K562 (cell line): ENCODE measurements around the gene TLX2. TPM values are rescaled to one million over a fixed set of nuclear protein-coding genes. Genes with fewer than 3 reads are reported as not detected.

Source experiments
- ADNP ChIP-seq: fragments of 200-800 bp; sonication (Bioruptor generic); IDR thresholded peaks from 2 replicates; pipeline ENCODE4 v1.6.1; 2016; ENCODE audit warnings: missing genetic modification characterization, missing compliant biosample characterization
- ATF4 ChIP-seq: fragments of 450-650 bp; formaldehyde crosslinking; IDR thresholded peaks from 2 replicates; pipeline ENCODE4 v1.4.0; 2022; ENCODE audit warnings: mild to moderate bottlenecking, moderate library complexity
- BRD4 ChIP-seq: fragments of 200-600 bp; sonication (generic); IDR thresholded peaks from 2 replicates; pipeline ENCODE4 v1.6.1; 2017; ENCODE audit warnings: inconsistent platforms
- C11orf30 ChIP-seq: fragments of 450-650 bp; IDR thresholded peaks from 2 replicates; pipeline ENCODE4 v1.6.1; 2016; ENCODE audit warnings: low read depth, mild to moderate bottlenecking
- CTCF ChIP-seq, 3 experiments: IDR thresholded peaks in 2 of 3; conservative IDR thresholded peaks in 1 of 3; 2 replicates each; pipeline ENCODE4 v1.5.1; 2011 to 2012; ENCODE audit warnings: low read length in 3 of 3, mild to moderate bottlenecking in 3 of 3, control low read depth in 2 of 3, improper control_type of control experiment in 1 of 3, inconsistent platforms in 1 of 3, low read depth in 1 of 3, mixed read lengths in 1 of 3, moderate library complexity in 1 of 3; ENCODE audit not compliant: insufficient read depth in 2 of 3
- EWSR1 ChIP-seq: fragments of 450-650 bp; IDR thresholded peaks from 2 replicates; pipeline ENCODE4 v1.6.1; 2018; ENCODE audit warnings: borderline replicate concordance, mild to moderate bottlenecking, low read depth, moderate library complexity; ENCODE audit not compliant: partially characterized antibody
- HEY1 ChIP-seq: fragments of 250-450 bp; sonication (Bioruptor Pico); IDR thresholded peaks from 2 replicates; pipeline ENCODE4 v1.5.0; 2020; ENCODE audit warnings: mild to moderate bottlenecking, moderate library complexity, borderline replicate concordance
- KAT7 ChIP-seq: sonication (generic); formaldehyde crosslinking; IDR thresholded peaks from 2 replicates; pipeline ENCODE4 v1.8.0; 2022; ENCODE audit warnings: missing genetic modification reagents, mild to moderate bottlenecking, borderline replicate concordance
- MECOM ChIP-seq: fragments of 250-450 bp; sonication (Bioruptor Pico); IDR thresholded peaks from 2 replicates; pipeline ENCODE4 v1.8.0; 2022; ENCODE audit warnings: inconsistent platforms
- NR3C1 ChIP-seq: sonication (generic); formaldehyde crosslinking; IDR thresholded peaks from 2 replicates; pipeline ENCODE4 v1.8.1; 2022; ENCODE audit warnings: missing genetic modification reagents
- POU5F1 ChIP-seq: fragments of 150-350 bp; IDR thresholded peaks from 2 replicates; pipeline ENCODE4 v1.6.1; 2014; ENCODE audit warnings: borderline replicate concordance, low read length, low read depth, mild to moderate bottlenecking; ENCODE audit not compliant: partially characterized antibody
- RAD21 ChIP-seq, 2 experiments: fragments of 250-450 bp in 1 of 2; fragments of 450-650 bp in 1 of 2; sonication (Bioruptor Pico) in 1 of 2; formaldehyde crosslinking in 1 of 2; IDR thresholded peaks in 1 of 2; conservative IDR thresholded peaks in 1 of 2; 2 replicates each; pipeline versions ENCODE4 v1.4.0 to v1.8.0; 2020 to 2022; ENCODE audit warnings: mild to moderate bottlenecking in 2 of 2, moderate library complexity in 1 of 2
- SIRT6 ChIP-seq: IDR thresholded peaks from one replicate; pipeline ENCODE4 v1.6.1; 2012; ENCODE audit warnings: low read depth, mild to moderate bottlenecking, control low read depth, inconsistent platforms, low read length, moderate library complexity
- ZBTB34 ChIP-seq: fragments of 250-450 bp; sonication (Bioruptor Pico); IDR thresholded peaks from 2 replicates; pipeline ENCODE4 v1.8.0; 2021; ENCODE audit warnings: mild to moderate bottlenecking, moderate library complexity
- ZNF316 ChIP-seq: fragments of 450-650 bp; IDR thresholded peaks from 2 replicates; pipeline ENCODE4 v1.6.1; 2016
- polyA plus RNA-seq, 8 experiments: library from polyadenylated mRNA; depleted of rRNA in 4 of 8; stranded (reverse) in 5 of 8; unstranded in 3 of 8; fragments of >200 nt; fragmentation: Nextera tagmentation in 2 of 8; fragmentation: Illumina TruSeq in 1 of 8; extraction: Ambion mirVana in 2 of 8; extraction: Trizol in 1 of 8; gene quantifications; 2 replicates each; pipeline versions ENCODE4 v1.2.1 to v1.2.3, GENCODE V29; 2011 to 2014; ENCODE audit warnings: inconsistent platforms in 1 of 8, missing spikeins in 1 of 8
- total RNA-seq, 7 experiments: library from RNA; depleted of rRNA in 6 of 7; stranded (reverse); fragments of >200 nt in 6 of 7; fragmentation: Illumina TruSeq in 2 of 7; extraction: Trizol in 2 of 7; gene quantifications; 2 replicates each; pipeline versions ENCODE4 v1.2.1 to v1.2.3, GENCODE V29; 2011 to 2021; ENCODE audit warnings: low replicate concordance in 1 of 7
- TF ChIP-seq, protein P1 (sequence below), 2 experiments: fragments of 450-650 bp; formaldehyde crosslinking in 1 of 2; IDR thresholded peaks; 2 replicates each; pipeline versions ENCODE4 v1.4.0 to v1.6.1; 2014 to 2020; ENCODE audit warnings: mild to moderate bottlenecking in 2 of 2, borderline replicate concordance in 1 of 2, low read depth in 1 of 2

TLX2 gene
- total and polyA plus RNA-seq, 9 of the 15 experiments (the other 6 are each of a cell fraction or from before 2014, with no cell fraction given), result not detected

DNA sequence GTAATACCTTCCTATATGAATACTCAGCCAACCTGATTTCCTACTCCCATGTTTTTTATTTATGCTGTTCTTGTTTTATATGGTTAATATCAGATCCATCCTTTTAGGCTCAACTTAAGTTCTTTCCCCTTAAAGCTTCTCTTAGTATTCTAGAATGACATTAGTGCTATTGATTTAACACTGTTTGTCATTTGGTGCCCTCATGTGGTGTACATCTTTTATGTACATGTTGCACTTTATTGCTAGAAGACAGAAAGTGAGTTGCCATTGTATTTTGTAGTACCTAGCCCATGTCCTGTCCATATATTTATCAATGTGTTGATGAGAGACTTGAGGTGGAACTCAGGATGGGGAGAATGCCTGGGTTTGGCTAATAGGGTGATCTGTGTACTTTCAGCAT is 18.0 kb downstream of the TLX2 start (continued):
- TF ChIP-seq, protein P1, sequence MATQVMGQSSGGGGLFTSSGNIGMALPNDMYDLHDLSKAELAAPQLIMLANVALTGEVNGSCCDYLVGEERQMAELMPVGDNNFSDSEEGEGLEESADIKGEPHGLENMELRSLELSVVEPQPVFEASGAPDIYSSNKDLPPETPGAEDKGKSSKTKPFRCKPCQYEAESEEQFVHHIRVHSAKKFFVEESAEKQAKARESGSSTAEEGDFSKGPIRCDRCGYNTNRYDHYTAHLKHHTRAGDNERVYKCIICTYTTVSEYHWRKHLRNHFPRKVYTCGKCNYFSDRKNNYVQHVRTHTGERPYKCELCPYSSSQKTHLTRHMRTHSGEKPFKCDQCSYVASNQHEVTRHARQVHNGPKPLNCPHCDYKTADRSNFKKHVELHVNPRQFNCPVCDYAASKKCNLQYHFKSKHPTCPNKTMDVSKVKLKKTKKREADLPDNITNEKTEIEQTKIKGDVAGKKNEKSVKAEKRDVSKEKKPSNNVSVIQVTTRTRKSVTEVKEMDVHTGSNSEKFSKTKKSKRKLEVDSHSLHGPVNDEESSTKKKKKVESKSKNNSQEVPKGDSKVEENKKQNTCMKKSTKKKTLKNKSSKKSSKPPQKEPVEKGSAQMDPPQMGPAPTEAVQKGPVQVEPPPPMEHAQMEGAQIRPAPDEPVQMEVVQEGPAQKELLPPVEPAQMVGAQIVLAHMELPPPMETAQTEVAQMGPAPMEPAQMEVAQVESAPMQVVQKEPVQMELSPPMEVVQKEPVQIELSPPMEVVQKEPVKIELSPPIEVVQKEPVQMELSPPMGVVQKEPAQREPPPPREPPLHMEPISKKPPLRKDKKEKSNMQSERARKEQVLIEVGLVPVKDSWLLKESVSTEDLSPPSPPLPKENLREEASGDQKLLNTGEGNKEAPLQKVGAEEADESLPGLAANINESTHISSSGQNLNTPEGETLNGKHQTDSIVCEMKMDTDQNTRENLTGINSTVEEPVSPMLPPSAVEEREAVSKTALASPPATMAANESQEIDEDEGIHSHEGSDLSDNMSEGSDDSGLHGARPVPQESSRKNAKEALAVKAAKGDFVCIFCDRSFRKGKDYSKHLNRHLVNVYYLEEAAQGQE (IDR thresholded peaks at IDR 0.05; ENCODE audit: borderline replicate concordance), result peak; percentile 71
- TF ChIP-seq, protein P1 (CRISPR knock-in tag; IDR thresholded peaks at IDR 0.05; ENCODE audit: low read depth), result no peak
- no peak for TF ChIP-seq ATF4 (CRISPR knock-in tag)
- TF ChIP-seq ZBTB34 (CRISPR knock-in tag), result no peak
- TF ChIP-seq MECOM (CRISPR knock-in tag), result no peak
- TF ChIP-seq ZNF316, result peak; percentile 77
- TF ChIP-seq C11orf30, result peak; percentile 71
- no peak for TF ChIP-seq SIRT6
- TF ChIP-seq RAD21 (CRISPR knock-in tag; conservative IDR thresholded peaks at IDR 0.05 in 1 of 2, IDR thresholded peaks at IDR 0.05 in 1 of 2), result peak; percentile 73 to 82
- TF ChIP-seq BRD4, result no peak
- no peak for TF ChIP-seq POU5F1
- no peak for TF ChIP-seq EWSR1
- 0 out of 2 replicates have a peak, but pooled peaks have one; percentile 36 for TF ChIP-seq KAT7 (CRISPR knock-in tag)
- TF ChIP-seq ADNP (tag), result no peak
- TF ChIP-seq HEY1 (CRISPR knock-in tag), result no peak
- no peak for TF ChIP-seq NR3C1
- TF ChIP-seq CTCF (IDR thresholded peaks at IDR 0.05 in 2 of 3, conservative IDR thresholded peaks at IDR 0.05 in 1 of 3; ENCODE audit: insufficient read depth in 2 of 3, low read depth in 1 of 3, low read length in 3 of 3), result peak; percentile 37 to 63 (median 44); a peak in 5 of 6 replicates
